ENCODE data around the gene TCEA3.

The TCEA3 gene

GRCh38 chr1:23403735-23404486 lies 20.6 kb downstream of the TCEA3 start:
- DNase-seq (ENCODE audit: low read depth in 1 of 2, low spot score in 1 of 2): peak; percentile 46 to 69

GRCh38 chr1:23403355-23403734 lies 21.2 kb downstream of the TCEA3 start:
- TF ChIP-seq JUND (IDR thresholded peaks at IDR 0.05; ENCODE audit: low read depth): no peak
- in situ Hi-C loops (cut with HindIII; ENCODE audit: low pct_unique_long_range_greater_than_20kb, low sequenced_read_pairs): no loop called here

More at GRCh38 chr1:23403735-23404486, 20.6 kb downstream of the TCEA3 start:
- no peak for TF ChIP-seq JUND (IDR thresholded peaks at IDR 0.05; ENCODE audit: low read depth)
- in situ Hi-C loops (cut with HindIII; ENCODE audit: low pct_unique_long_range_greater_than_20kb, low sequenced_read_pairs): no loop called here

GRCh38 chr1:23403038-23403336 lies 21.6 kb downstream of the TCEA3 start:
- DNase-seq (ENCODE audit: low read depth in 1 of 2, low spot score in 1 of 2): no peak
- TF ChIP-seq JUND (IDR thresholded peaks at IDR 0.05; ENCODE audit: low read depth): no peak
- in situ Hi-C loops (cut with HindIII; ENCODE audit: low pct_unique_long_range_greater_than_20kb, low sequenced_read_pairs): no loop called here

More at GRCh38 chr1:23403355-23403734, 21.2 kb downstream of the TCEA3 start:
- DNase-seq (ENCODE audit: low read depth in 1 of 2, low spot score in 1 of 2): no peak

- in situ Hi-C loops (cut with HindIII; ENCODE audit: low pct_unique_long_range_greater_than_20kb, low sequenced_read_pairs): no loop called here
- TF ChIP-seq JUND (IDR thresholded peaks at IDR 0.05; ENCODE audit: low read depth): no peak
- no peak for DNase-seq (ENCODE audit: low read depth in 1 of 2, low spot score in 1 of 2)
Measured at GRCh38 chr1:23402286-23403037, 22.1 kb downstream of the TCEA3 start.

GRCh38 chr1:23401313-23401712 lies 23.2 kb downstream of the TCEA3 start:
- in situ Hi-C loops (cut with HindIII; ENCODE audit: low pct_unique_long_range_greater_than_20kb, low sequenced_read_pairs): no loop called here
- no peak for TF ChIP-seq JUND (IDR thresholded peaks at IDR 0.05; ENCODE audit: low read depth)
- no peak for DNase-seq (ENCODE audit: low read depth in 1 of 2, low spot score in 1 of 2)

GRCh38 chr1:23400324-23401114 lies 24.0 kb downstream of the TCEA3 start:
- no peak for TF ChIP-seq JUND (IDR thresholded peaks at IDR 0.05; ENCODE audit: low read depth)
- DNase-seq (ENCODE audit: low read depth in 1 of 2, low spot score in 1 of 2): no peak
- in situ Hi-C loops (cut with HindIII; ENCODE audit: low pct_unique_long_range_greater_than_20kb, low sequenced_read_pairs): no loop called here

GRCh38 chr1:23399229-23399628 lies 25.3 kb downstream of the TCEA3 start:
- in situ Hi-C loops (cut with HindIII; ENCODE audit: low pct_unique_long_range_greater_than_20kb, low sequenced_read_pairs): no loop called here
- DNase-seq (ENCODE audit: low read depth in 1 of 2, low spot score in 1 of 2): no peak

GRCh38 chr1:23397908-23398307 lies 26.6 kb downstream of the TCEA3 start:
- TF ChIP-seq JUND (IDR thresholded peaks at IDR 0.05; ENCODE audit: low read depth): no peak
- no peak for DNase-seq (ENCODE audit: low read depth in 1 of 2, low spot score in 1 of 2)
- in situ Hi-C loops (cut with HindIII; ENCODE audit: low pct_unique_long_range_greater_than_20kb, low sequenced_read_pairs): no loop called here

More at GRCh38 chr1:23399229-23399628, 25.3 kb downstream of the TCEA3 start:
- TF ChIP-seq JUND (IDR thresholded peaks at IDR 0.05; ENCODE audit: low read depth): no peak

GRCh38 chr1:23396380-23396779 lies 28.2 kb downstream of the TCEA3 start:
- in situ Hi-C loops (cut with HindIII; ENCODE audit: low pct_unique_long_range_greater_than_20kb, low sequenced_read_pairs): no loop called here
- no peak for TF ChIP-seq JUND (IDR thresholded peaks at IDR 0.05; ENCODE audit: low read depth)
- no peak for DNase-seq (ENCODE audit: low read depth in 1 of 2, low spot score in 1 of 2)

GRCh38 chr1:23395849-23396248 lies 28.7 kb downstream of the TCEA3 start:
- in situ Hi-C loops (cut with HindIII; ENCODE audit: low pct_unique_long_range_greater_than_20kb, low sequenced_read_pairs): no loop called here
- no peak for DNase-seq (ENCODE audit: low read depth in 1 of 2, low spot score in 1 of 2)
- TF ChIP-seq JUND (IDR thresholded peaks at IDR 0.05; ENCODE audit: low read depth): no peak

- in situ Hi-C loops (cut with HindIII; ENCODE audit: low pct_unique_long_range_greater_than_20kb, low sequenced_read_pairs): no loop called here
- DNase-seq (ENCODE audit: low read depth in 1 of 2, low spot score in 1 of 2): no peak
Measured at GRCh38 chr1:23395154-23395724, 29.3 kb downstream of the TCEA3 start.

GRCh38 chr1:23394684-23395083 lies 29.9 kb downstream of the TCEA3 start:
- DNase-seq (ENCODE audit: low read depth in 1 of 2, low spot score in 1 of 2): no peak
- in situ Hi-C loops (cut with HindIII; ENCODE audit: low pct_unique_long_range_greater_than_20kb, low sequenced_read_pairs): no loop called here
- TF ChIP-seq JUND (IDR thresholded peaks at IDR 0.05; ENCODE audit: low read depth): no peak

More at GRCh38 chr1:23395154-23395724, 29.3 kb downstream of the TCEA3 start:
- TF ChIP-seq JUND (IDR thresholded peaks at IDR 0.05; ENCODE audit: low read depth): no peak

Data from T47D (cell line).